IPS-20b (cell line): ENCODE results near the gene ADAMTS3.

Experiments
- H3K27ac ChIP-seq: one replicate; pipeline ENCODE4 v1.5.1; 2013; ENCODE audit warnings: low read length
- H3K27me3 ChIP-seq: 2 replicates; pipeline ENCODE4 v1.6.1; 2013; ENCODE audit warnings: mild to moderate bottlenecking, low read length, inconsistent platforms; ENCODE audit not compliant: insufficient read depth
- H3K36me3 ChIP-seq: 2 replicates; pipeline ENCODE4 v1.6.1; 2013; ENCODE audit warnings: low read depth, mild to moderate bottlenecking, inconsistent platforms, low read length, moderate library complexity; ENCODE audit not compliant: insufficient read depth
- H3K4me1 ChIP-seq: 2 replicates; pipeline ENCODE4 v1.6.1; 2013; ENCODE audit warnings: mild to moderate bottlenecking, control low read depth, inconsistent platforms, low read length, moderate library complexity; ENCODE audit not compliant: insufficient read depth
- H3K4me3 ChIP-seq: 2 replicates; pipeline ENCODE4 v1.5.1; 2013; ENCODE audit warnings: mild to moderate bottlenecking, low read length, inconsistent platforms
- H3K9ac ChIP-seq: 2 replicates; pipeline ENCODE4 v1.6.1; 2013; ENCODE audit warnings: low read depth, mild to moderate bottlenecking, inconsistent platforms, low read length, moderate library complexity
- H3K9me3 ChIP-seq: 2 replicates; pipeline ENCODE4 v1.6.1; 2013; ENCODE audit warnings: mild to moderate bottlenecking, low read depth, low read length, inconsistent platforms; ENCODE audit not compliant: insufficient read depth

ADAMTS3 gene

DNA sequence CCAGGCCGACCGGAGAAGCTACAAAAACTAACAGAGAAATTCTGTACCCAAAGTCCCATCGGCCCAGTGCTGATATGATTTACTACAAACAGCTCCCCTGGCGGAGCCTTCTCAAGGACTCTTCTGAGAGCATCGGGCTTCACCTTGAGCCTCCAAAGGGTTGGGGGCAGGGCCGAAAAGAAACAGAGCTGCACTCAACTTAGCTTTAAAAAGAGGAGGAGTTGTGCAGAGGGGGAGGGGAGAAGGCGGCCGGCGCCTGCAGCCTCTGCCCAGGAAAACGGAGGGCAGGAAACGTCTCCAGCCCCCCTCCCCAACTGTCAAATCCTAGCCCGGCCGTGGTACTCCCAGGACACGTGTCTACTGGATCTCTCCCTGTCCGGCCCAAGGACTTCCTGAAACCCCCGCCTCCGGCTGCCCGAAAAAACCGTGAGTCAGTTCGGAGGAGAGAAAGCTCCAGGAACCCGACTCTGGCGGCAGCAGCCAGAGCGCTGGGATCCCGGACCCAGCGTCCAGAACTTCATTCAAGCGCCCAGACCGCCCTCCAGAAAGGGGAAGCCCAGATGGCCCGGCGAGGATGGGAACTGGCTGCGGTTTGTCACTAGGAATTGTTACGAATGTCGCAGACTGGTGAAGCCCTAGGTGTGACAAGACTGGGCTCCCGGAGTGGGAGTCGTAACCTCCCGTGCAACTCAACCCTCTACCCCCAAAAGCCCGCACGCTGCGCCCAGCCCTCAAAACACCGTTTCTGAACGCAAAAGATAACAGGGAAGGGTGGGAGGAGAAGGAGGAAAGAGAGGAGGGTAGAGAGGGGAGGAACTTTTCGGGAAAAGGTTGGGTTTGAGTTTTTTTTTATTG is 973 bp downstream of the ADAMTS3 start:
- Histone ChIP-seq H3K4me3 (peak overlapping the region; percentile 93), H3K36me3 (no peaks in the 10 kb centered on the region), H3K9me3 (no peaks in the 10 kb centered on the region), H3K4me1 (peaks cover 20% of the 10 kb centered on the region), H3K27me3 (peaks cover 9% of the 10 kb centered on the region; the same call in 1 of the 2 replicates), H3K9ac (peak overlapping the region; percentile 69; the same call in 1 of the 2 replicates), H3K27ac (no peak overlapping the region)

DNA sequence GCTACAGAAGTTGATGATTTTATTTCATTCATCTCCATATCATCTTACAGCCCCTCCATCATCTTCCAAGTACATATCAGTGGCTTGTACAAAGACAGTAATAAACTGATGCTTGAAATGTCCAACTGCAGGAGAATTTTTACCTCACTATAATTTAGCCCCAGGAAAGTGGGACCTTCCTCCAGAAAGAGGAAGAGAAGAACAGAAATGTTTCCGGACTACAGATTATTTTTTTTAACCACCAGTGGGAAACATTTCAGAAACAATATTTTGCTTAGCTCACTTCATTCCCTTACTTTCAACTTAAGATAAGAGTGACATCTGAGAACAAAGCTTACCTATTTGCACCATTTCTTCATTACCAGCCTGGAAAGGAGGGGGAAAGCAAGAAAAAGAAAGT is 2.0 kb downstream of the ADAMTS3 start:
- Histone ChIP-seq H3K27me3 (peaks cover 9% of the 10 kb centered on the region; the same call in 1 of the 2 replicates), H3K4me3 (peak overlapping the region; percentile 93), H3K9me3 (no peaks in the 10 kb centered on the region), H3K4me1 (peaks cover 20% of the 10 kb centered on the region), H3K27ac (no peak overlapping the region), H3K9ac (no peak overlapping the region), H3K36me3 (no peaks in the 10 kb centered on the region)

DNA sequence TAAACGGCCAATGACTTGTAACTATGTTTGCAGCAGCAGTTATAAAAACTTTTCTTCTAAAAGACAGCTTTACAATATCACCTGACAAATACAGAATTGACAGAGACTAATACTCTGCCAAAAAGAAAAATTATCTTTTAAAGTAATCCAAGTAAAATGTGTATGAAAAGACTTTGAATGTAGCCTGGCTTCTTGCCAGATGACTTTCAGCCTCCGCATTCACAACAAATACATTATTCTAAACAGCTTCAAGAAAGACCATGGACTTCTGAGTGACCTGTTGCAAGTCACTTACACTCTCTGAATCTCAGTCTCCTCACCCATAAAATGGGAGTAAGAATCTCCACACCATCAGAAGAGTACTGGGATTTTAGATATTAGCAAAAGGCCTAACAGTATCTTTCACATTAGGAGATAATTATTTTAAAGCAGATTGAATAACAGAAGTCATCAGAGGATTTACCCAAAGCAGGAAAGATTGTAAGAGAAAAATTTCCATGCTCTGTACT is 2.5 kb downstream of the ADAMTS3 start:
- peaks cover 9% of the 10 kb centered on the region; the same call in 1 of the 2 replicates for H3K27me3 ChIP-seq
- H3K9ac ChIP-seq: no peak overlapping the region
- H3K4me3 ChIP-seq: peak overlapping the region; percentile 93
- no peak overlapping the region for H3K27ac ChIP-seq
- no peaks in the 10 kb centered on the region for H3K9me3 ChIP-seq
- no peaks in the 10 kb centered on the region for H3K36me3 ChIP-seq
- H3K4me1 ChIP-seq: peaks cover 20% of the 10 kb centered on the region

DNA sequence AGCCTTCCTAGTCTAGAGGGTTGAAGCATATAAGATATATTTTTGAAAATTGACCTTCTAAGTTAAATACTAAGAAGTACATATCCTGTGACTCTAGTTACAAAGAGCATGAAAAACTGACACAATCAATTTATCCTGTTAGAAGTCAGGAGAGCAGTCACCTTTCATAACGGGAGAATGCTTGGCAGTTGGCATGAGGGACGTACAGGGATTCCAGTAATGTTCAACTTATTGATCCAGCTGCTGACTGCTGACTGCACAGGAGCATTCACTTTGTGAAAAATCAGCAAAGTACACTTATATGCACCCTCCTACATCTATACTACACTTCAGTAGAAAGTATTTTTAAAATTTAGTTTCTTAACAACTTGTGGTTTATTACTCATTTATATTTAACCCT is 4.2 kb downstream of the ADAMTS3 start:
- no peak overlapping the region for H3K27ac ChIP-seq

DNA sequence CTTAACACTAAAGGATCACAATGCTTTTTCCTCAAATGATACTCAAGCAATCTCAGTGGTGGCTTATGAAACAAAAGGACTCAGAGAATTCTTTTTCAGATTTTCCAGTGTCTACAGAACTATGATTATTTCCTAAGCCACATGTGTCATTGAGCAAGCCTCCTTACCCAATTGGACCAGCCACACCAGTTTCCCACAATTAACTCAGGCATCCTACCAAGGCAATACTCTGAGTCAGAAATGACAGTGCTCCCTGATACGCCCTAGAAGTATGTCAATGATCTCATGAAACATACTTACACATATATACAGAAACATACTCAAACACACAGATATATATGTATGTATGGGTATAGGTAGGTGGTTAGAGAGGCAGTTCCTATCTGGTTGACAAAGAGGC is 4.8 kb downstream of the ADAMTS3 start:
- Histone ChIP-seq H3K27ac (no peak overlapping the region), H3K9me3 (no peaks in the 10 kb centered on the region), H3K4me3 (no peak overlapping the region), H3K9ac (no peak overlapping the region), H3K4me1 (peaks cover 13% of the 10 kb centered on the region), H3K36me3 (no peaks in the 10 kb centered on the region), H3K27me3 (no peaks in the 10 kb centered on the region; the same call in 1 of the 2 replicates)

More for the DNA sequence above, 4.2 kb downstream of the ADAMTS3 start:
- no peak overlapping the region for H3K4me3 ChIP-seq
- H3K36me3 ChIP-seq: no peaks in the 10 kb centered on the region
- no peak overlapping the region for H3K9ac ChIP-seq
- peaks cover 1% of the 10 kb centered on the region; the same call in 1 of the 2 replicates for H3K27me3 ChIP-seq
- no peaks in the 10 kb centered on the region for H3K9me3 ChIP-seq
- peaks cover 16% of the 10 kb centered on the region for H3K4me1 ChIP-seq

DNA sequence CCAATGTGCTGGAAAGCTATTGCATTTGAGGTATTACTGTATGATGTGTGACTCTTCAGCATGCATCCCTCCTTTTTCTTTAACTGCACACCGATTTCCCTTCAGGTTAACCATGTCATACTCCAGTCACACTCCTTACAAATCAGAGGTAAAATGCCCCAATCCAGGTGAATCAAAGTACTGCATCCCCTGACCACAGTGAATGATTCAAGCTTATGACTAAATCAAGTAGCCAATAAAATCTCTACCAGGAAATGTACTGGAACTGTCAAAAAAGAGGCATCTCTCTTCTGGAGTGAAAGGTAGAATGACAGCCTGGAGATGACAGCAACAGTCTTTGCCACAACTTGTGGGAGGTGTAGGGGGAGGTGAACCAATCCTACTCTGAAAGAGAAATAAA is 10.4 kb downstream of the ADAMTS3 start:
- H3K9ac ChIP-seq: no peak overlapping the region
- H3K4me3 ChIP-seq: no peak overlapping the region
- H3K27ac ChIP-seq: no peak overlapping the region
- no peaks in the 10 kb centered on the region for H3K27me3 ChIP-seq
- no peaks in the 10 kb centered on the region for H3K4me1 ChIP-seq
- no peaks in the 10 kb centered on the region for H3K36me3 ChIP-seq
- no peaks in the 10 kb centered on the region for H3K9me3 ChIP-seq

DNA sequence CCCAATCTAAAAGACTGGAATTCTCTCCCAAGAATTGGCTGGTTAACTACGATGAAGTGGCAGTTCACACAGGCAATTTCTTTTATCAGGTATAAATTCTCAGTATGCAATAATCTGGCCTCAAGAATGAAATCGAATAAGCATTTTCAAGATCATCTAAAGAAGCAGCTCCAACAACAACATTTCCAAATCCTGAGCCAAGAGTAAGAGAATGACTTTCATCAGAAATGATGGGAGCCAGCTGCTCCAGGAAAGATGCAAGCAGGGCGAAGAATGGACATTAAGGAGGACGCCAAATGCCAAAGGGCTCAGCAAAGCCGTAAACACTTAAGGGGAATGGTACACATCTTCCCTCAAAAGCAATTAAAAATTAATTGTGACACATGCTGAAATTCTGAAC is 12.0 kb downstream of the ADAMTS3 start:
- H3K27me3 ChIP-seq: no peaks in the 10 kb centered on the region
- no peak overlapping the region for H3K27ac ChIP-seq
- no peaks in the 10 kb centered on the region for H3K4me1 ChIP-seq
- H3K36me3 ChIP-seq: no peaks in the 10 kb centered on the region
- no peak overlapping the region for H3K4me3 ChIP-seq
- H3K9me3 ChIP-seq: no peaks in the 10 kb centered on the region
- H3K9ac ChIP-seq: no peak overlapping the region

DNA sequence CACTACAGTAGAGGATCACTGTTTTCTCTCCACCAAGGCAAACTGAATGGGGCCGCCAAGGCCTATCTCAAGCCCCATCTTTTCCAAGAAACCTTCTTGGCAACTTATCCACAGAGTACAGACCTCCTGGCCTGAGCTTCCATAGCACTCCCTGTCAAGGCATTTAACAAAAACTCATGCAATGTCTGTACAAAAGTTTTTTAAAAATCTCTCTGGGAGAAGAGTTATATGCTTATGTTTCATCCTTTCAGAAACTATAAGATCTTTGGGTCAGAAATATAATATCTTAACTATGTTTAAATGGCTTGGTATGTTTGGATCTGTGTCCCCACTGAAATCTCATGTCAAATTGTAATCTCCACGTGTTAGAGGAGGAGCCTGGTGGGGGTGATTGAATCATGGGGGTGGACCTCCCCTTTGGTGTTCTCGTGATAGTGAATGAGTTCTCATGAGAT is 13.6 kb downstream of the ADAMTS3 start:
- no peaks in the 10 kb centered on the region for H3K27me3 ChIP-seq
- H3K4me3 ChIP-seq: no peak overlapping the region

DNA sequence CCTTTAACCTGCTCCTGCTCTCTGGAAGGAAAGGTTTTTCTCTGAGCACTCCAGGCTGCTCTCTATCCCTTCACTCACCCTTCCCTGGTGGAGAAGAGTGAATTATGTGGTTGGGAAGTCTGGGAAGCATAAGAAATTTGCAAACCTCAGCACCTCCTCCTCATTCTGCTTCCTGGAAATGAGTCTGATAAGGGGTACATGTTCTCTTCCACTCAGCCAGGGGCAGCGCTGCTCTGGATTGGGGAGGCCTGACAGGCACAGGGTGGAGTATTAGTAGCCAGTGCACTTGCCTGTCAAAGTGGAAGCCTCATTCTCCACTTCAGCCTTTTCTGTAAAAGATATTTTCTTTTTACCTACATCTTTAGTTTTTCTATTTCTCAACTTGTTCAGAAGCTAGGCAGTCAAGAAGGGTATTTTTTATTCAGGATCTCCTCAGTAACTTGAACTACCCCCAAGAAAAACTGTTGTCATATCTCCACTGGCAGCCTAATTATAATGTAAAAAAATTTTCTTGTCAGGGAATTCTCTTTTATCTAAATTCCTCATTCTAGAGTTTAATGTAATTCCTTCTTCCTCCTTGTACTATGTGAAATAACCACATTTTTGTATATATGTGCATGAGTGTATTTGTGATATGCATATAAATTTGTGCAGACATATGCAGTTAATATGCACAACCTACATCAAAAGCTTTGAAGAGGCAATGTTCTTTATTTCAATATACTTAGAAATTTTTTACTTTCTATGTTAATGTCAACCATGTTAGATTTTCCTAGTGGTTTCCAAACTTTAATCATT is 15.3 kb downstream of the ADAMTS3 start:
- Histone ChIP-seq H3K4me1 (no peaks in the 10 kb centered on the region), H3K9me3 (no peaks in the 10 kb centered on the region), H3K9ac (no peak overlapping the region), H3K27ac (no peak overlapping the region), H3K27me3 (no peaks in the 10 kb centered on the region), H3K36me3 (no peaks in the 10 kb centered on the region), H3K4me3 (no peak overlapping the region)

More for the DNA sequence above, 13.6 kb downstream of the ADAMTS3 start:
- Histone ChIP-seq H3K27ac (no peak overlapping the region), H3K4me1 (no peaks in the 10 kb centered on the region), H3K36me3 (no peaks in the 10 kb centered on the region), H3K9ac (no peak overlapping the region), H3K9me3 (no peaks in the 10 kb centered on the region)

DNA sequence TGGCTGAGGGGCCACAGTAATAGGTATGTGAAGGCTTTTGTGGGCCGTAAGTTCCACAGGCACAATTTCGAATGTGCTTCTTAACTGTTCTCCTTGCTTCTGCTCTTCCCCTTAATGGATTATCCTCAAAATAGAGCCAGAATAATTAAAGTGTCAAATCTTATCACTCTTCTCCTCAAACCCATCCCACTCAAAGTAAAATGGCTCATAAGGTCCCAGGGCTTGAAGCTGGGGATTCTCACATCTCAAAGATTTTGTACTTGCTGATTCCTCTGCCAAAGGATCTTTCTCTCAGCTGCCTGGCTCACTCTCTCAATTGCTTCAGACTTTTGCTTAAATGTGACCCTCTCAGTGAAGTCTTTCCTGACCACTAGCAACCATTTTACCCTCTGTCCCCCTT is 16.6 kb downstream of the ADAMTS3 start:
- Histone ChIP-seq H3K4me3 (no peak overlapping the region), H3K4me1 (no peaks in the 10 kb centered on the region), H3K9me3 (no peaks in the 10 kb centered on the region), H3K9ac (no peak overlapping the region), H3K27me3 (no peaks in the 10 kb centered on the region), H3K36me3 (no peaks in the 10 kb centered on the region), H3K27ac (no peak overlapping the region)

DNA sequence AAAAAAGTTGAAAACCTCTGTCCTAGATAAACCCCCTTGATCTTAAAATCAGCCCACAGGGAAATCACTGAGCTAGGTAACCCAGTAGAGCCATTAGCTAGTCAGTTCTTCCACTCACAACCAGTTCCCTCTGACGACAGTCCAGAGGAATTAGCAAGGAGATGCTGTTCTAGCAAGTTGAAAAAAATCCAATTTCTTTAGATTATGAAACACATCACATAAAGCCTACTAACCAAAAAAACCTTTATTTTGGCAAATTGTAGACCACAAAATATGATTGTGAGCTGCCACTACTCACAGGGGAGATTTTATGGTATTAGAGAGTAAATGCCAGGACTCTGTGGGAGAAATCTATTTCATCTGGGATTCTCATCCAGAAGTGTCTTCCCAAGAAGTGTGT is 22.6 kb downstream of the ADAMTS3 start:
- Histone ChIP-seq H3K9me3 (no peaks in the 10 kb centered on the region), H3K4me1 (no peaks in the 10 kb centered on the region), H3K4me3 (no peak overlapping the region), H3K27me3 (no peaks in the 10 kb centered on the region), H3K27ac (no peak overlapping the region), H3K36me3 (no peaks in the 10 kb centered on the region), H3K9ac (no peak overlapping the region)
